HG03280 (cell line): ENCODE data around the gene ANK3.

ENCODE experiments used
- ATAC-seq: cut with Tn5 transposase; IDR thresholded peaks from one replicate; pipeline ENCODE4 v1.9.1; 2021; ENCODE audit warnings: mild to moderate bottlenecking, moderate library complexity; ENCODE audit not compliant: unreplicated experiment

The ANK3 gene

GRCh38 chr10:60237977-60238758 lies 151.5 kb downstream of the ANK3 start:
- ATAC-seq: peak; percentile 40

- ATAC-seq: peak; percentile 98
Observed at GRCh38 chr10:60236869-60237524, 152.7 kb downstream of the ANK3 start.

- ATAC-seq: no peak
Observed at GRCh38 chr10:60235001-60235400, 154.7 kb downstream of the ANK3 start.

GRCh38 chr10:60234551-60234950 lies 155.1 kb downstream of the ANK3 start:
- ATAC-seq: no peak

- ATAC-seq: no peak
Observed at GRCh38 chr10:60230892-60231291, 158.8 kb downstream of the ANK3 start.

- no peak for ATAC-seq
Observed at GRCh38 chr10:60224066-60224705, 165.5 kb downstream of the ANK3 start.

- ATAC-seq: no peak
Observed at GRCh38 chr10:60222047-60222446, 167.6 kb downstream of the ANK3 start.

- ATAC-seq: no peak
Observed at GRCh38 chr10:60212195-60212594, 177.5 kb downstream of the ANK3 start.

- ATAC-seq: no peak
Observed at GRCh38 chr10:60209874-60210570, 179.7 kb downstream of the ANK3 start.

- ATAC-seq: no peak
Observed at GRCh38 chr10:60208676-60209269, 180.9 kb downstream of the ANK3 start.

GRCh38 chr10:60207894-60208293 lies 181.8 kb downstream of the ANK3 start:
- ATAC-seq: no peak

GRCh38 chr10:60206735-60207134 lies 182.9 kb downstream of the ANK3 start:
- ATAC-seq: no peak

GRCh38 chr10:60205741-60206140 lies 183.9 kb downstream of the ANK3 start:
- ATAC-seq: no peak

GRCh38 chr10:60203993-60204618 lies 185.6 kb downstream of the ANK3 start:
- no peak for ATAC-seq

- no peak for ATAC-seq
Observed at GRCh38 chr10:60200682-60201053, 189.0 kb downstream of the ANK3 start.

- no peak for ATAC-seq
Observed at GRCh38 chr10:60200012-60200681, 189.5 kb downstream of the ANK3 start.

- no peak for ATAC-seq
Observed at GRCh38 chr10:60197206-60197605, 192.5 kb downstream of the ANK3 start.

GRCh38 chr10:60194421-60194820 lies 195.3 kb downstream of the ANK3 start:
- ATAC-seq: no peak

GRCh38 chr10:60192946-60193345 lies 196.7 kb downstream of the ANK3 start:
- no peak for ATAC-seq

GRCh38 chr10:60189861-60190475 lies 199.7 kb downstream of the ANK3 start:
- no peak for ATAC-seq
